HCT116 (cell line): ENCODE measurements around the gene TMEM53. TPM values are rescaled to one million over a fixed set of nuclear protein-coding genes. Genes with fewer than 3 reads are reported as not detected.
A peak's percentile ranks its signal among the peaks of the same experiment; 100 is the strongest.

Experiments
- ATAC-seq: fragments of 200-7000 bp; cut with Tn5 transposase; 2 replicates; pipeline ENCODE4 v1.9.1; 2020; ENCODE audit warnings: mild to moderate bottlenecking, moderate library complexity
- BruUV-seq: library from RNA; stranded (reverse); fragments of 400-500 nt; replicated peaks from 2 replicates; lab custom pipeline; 2021; lab: Mats Ljungman, UMichigan
- CTCF ChIA-PET: fragments of 300-600 bp; sonication (Branson Sonifier 250); formaldehyde crosslinking; loops from one replicate; lab custom pipeline; 2021; ENCODE audit warnings: antibody characterized with exemption; lab: Charles Lee
- POLR2A ChIA-PET: fragments of 300-600, 350-600 bp; sonication (Branson Sonifier 250); formaldehyde crosslinking; loops from one replicate; lab custom pipeline; 2021; ENCODE audit warnings: antibody characterized with exemption; lab: Charles Lee
- RAD21 ChIA-PET, 2 experiments: fragments of 300-600 bp; sonication (Branson Sonifier 250); formaldehyde crosslinking; loops; one replicate each; lab custom pipeline; 2023; ENCODE audit warnings: low total read pairs in 2 of 2; ENCODE audit not compliant: uncharacterized antibody in 2 of 2, unreplicated experiment in 2 of 2, low non-redundant PET in 1 of 2; lab: Charles Lee
- DNase-seq: peaks from one replicate; pipeline ENCODE4 v3.0.0-alpha.2; 2010; ENCODE audit warnings: low read depth, low spot score
- H2AFZ ChIP-seq: fragments of 200-600 bp; shearing (Covaris generic), sonication (generic); 2 replicates; pipeline ENCODE4 v1.6.1; 2017; ENCODE audit warnings: low read depth, mixed run types, mixed read lengths, antibody characterized with exemption, low read length; ENCODE audit not compliant: poor library complexity, severe bottlenecking
- H3K27ac ChIP-seq: 2 replicates; pipeline ENCODE4 v1.5.1; 2012; ENCODE audit warnings: low read depth, low read length
- H3K27me3 ChIP-seq: fragments of 200-600 bp; sonication (generic); 2 replicates; pipeline ENCODE4 v1.6.1; 2016; ENCODE audit warnings: mixed run types, low read length, mixed read lengths; ENCODE audit not compliant: insufficient read depth
- H3K36me3 ChIP-seq, 2 experiments: fragments of 200-500 bp in 1 of 2; fragments of 200-600 bp in 1 of 2; sonication (Bioruptor generic) in 1 of 2; sonication (generic) in 1 of 2; 2 replicates each; pipeline versions ENCODE4 v1.5.1 to v1.6.1; 2014 to 2016; ENCODE audit warnings: low read length in 2 of 2, inconsistent platforms in 1 of 2, mixed read lengths in 1 of 2, mixed run types in 1 of 2; ENCODE audit not compliant: insufficient read depth in 2 of 2, control insufficient read depth in 1 of 2
- H3K4me1 ChIP-seq, 2 experiments: fragments of 200-600 bp in 1 of 2; sonication (generic) in 1 of 2; 2 replicates each; pipeline versions ENCODE4 v1.5.1 to v1.6.1; 2012 to 2017; ENCODE audit warnings: low read length in 2 of 2, inconsistent platforms in 1 of 2, mild to moderate bottlenecking in 1 of 2, mixed read lengths in 1 of 2, mixed run types in 1 of 2, moderate library complexity in 1 of 2; ENCODE audit not compliant: insufficient read depth in 2 of 2, control insufficient read depth in 1 of 2
- H3K4me2 ChIP-seq: fragments of 200-600 bp; sonication (generic); 2 replicates; pipeline ENCODE4 v1.6.1; 2017; ENCODE audit warnings: mixed run types, low read length, mixed read lengths
- H3K4me3 ChIP-seq, 2 experiments: fragments of 200-600 bp in 1 of 2; sonication (generic) in 1 of 2; replicated peaks in 1 of 2; 2 replicates each; pipeline ENCODE4 v1.5.1; 2011 to 2016; ENCODE audit warnings: low read length in 2 of 2, control low read depth in 1 of 2, low read depth in 1 of 2, mild to moderate bottlenecking in 1 of 2, mixed read lengths in 1 of 2, mixed run types in 1 of 2
- H3K79me2 ChIP-seq: fragments of 200-600 bp; sonication (generic); 2 replicates; pipeline ENCODE4 v1.6.1; 2017; ENCODE audit warnings: mild to moderate bottlenecking, mixed run types, low read length, moderate library complexity, mixed read lengths; ENCODE audit not compliant: insufficient read depth
- H3K9ac ChIP-seq: fragments of 200-600 bp; sonication (generic); 2 replicates; pipeline ENCODE4 v1.6.1; 2016; ENCODE audit warnings: low read length, mixed read lengths
- H3K9me2 ChIP-seq: fragments of 200-600 bp; sonication (generic), shearing (Covaris generic); 2 replicates; pipeline ENCODE4 v1.6.1; 2017; ENCODE audit warnings: mixed run types, mild to moderate bottlenecking, moderate library complexity; ENCODE audit not compliant: insufficient read depth
- H3K9me3 ChIP-seq, 2 experiments: fragments of 200-500 bp in 1 of 2; fragments of 200-600 bp in 1 of 2; sonication (Bioruptor generic) in 1 of 2; sonication (generic) in 1 of 2; 2 replicates each; pipeline ENCODE4 v1.6.1; 2014 to 2017; ENCODE audit warnings: low read length in 2 of 2, mixed read lengths in 2 of 2, inconsistent platforms in 1 of 2, low read depth in 1 of 2, mild to moderate bottlenecking in 1 of 2, mixed run types in 1 of 2, moderate library complexity in 1 of 2; ENCODE audit not compliant: control insufficient read depth in 1 of 2, insufficient read depth in 1 of 2
- H4K20me1 ChIP-seq: fragments of 200-600 bp; sonication (generic), shearing (Covaris generic); 2 replicates; pipeline ENCODE4 v1.6.1; 2017; ENCODE audit warnings: mixed run types, mild to moderate bottlenecking, moderate library complexity; ENCODE audit not compliant: insufficient read depth
- CBX3 ChIP-seq: IDR thresholded peaks from 2 replicates; pipeline ENCODE4 v1.6.1; 2012; ENCODE audit warnings: low read depth
- CEBPB ChIP-seq: IDR thresholded peaks from 2 replicates; pipeline ENCODE4 v1.6.1; 2012; ENCODE audit warnings: low read depth
- EGR1 ChIP-seq: IDR thresholded peaks from 2 replicates; pipeline ENCODE4 v1.6.1; 2012; ENCODE audit warnings: low read depth
- ELF1 ChIP-seq: IDR thresholded peaks from 2 replicates; pipeline ENCODE4 v1.6.1; 2012; ENCODE audit warnings: low read depth, borderline replicate concordance
- EZH2phosphoT487 ChIP-seq: fragments of 200-600 bp; IDR thresholded peaks from 2 replicates; pipeline ENCODE4 v1.6.1; 2018; ENCODE audit warnings: antibody characterized with exemption, borderline replicate concordance
- FOSL1 ChIP-seq: IDR thresholded peaks from 2 replicates; pipeline ENCODE4 v1.6.1; 2012; ENCODE audit warnings: low read depth
- POLR2AphosphoS5 ChIP-seq: IDR thresholded peaks from 2 replicates; pipeline ENCODE4 v1.6.1; 2011; ENCODE audit warnings: mild to moderate bottlenecking, low read depth, low read length, moderate library complexity
- RAD21 ChIP-seq: IDR thresholded peaks from 2 replicates; pipeline ENCODE4 v1.6.1; 2012; ENCODE audit warnings: low read depth, mild to moderate bottlenecking
- SP1 ChIP-seq: IDR thresholded peaks from 2 replicates; pipeline ENCODE4 v1.6.1; 2012; ENCODE audit warnings: low read depth
- SRF ChIP-seq: IDR thresholded peaks from 2 replicates; pipeline ENCODE4 v1.6.1; 2012; ENCODE audit warnings: low read depth
- TCF7L2 ChIP-seq: IDR thresholded peaks from 2 replicates; pipeline ENCODE4 v1.7.0; 2011; ENCODE audit warnings: borderline replicate concordance, inconsistent platforms; ENCODE audit not compliant: insufficient read depth, insufficient read length; ENCODE audit errors: extremely low read depth
- intact Hi-C: fragments of 100-400 bp; cut with micrococcal nuclease; formaldehyde crosslinking; loops from 2 replicates; pipeline ENCODE4 v1.10.0; 2022
- total RNA-seq: library from RNA; stranded (reverse); gene quantifications from one replicate; pipeline ENCODE4 v1.2.1, GENCODE V29; 2021; ENCODE audit not compliant: unreplicated experiment

The TMEM53 gene
- total RNA-seq, 1 experiment from 2014 or later: 10.8 TPM

DNA sequence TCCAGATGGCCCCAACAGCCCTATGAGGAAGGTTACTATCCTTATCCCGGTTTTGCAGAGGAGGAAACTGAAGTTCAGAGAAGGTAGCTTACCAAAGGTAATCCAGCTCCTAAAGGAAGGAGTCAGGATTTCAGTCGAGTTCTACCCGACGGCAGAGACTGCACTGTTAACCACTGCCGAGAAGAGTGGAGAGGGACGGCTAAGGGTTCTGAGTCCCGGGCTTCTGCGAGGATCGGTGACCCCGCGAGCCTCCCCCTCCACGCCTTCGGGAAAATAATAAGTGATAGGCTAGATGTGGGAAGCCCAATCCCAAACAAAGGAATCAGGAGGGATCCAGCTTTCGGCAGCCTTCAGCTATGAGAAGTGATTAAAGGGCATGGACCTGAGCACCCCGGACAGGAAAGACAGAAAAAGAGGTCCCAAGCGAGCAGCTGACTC, 587 bp downstream of the TMEM53 start:
- no peak overlapping the region for H2AFZ ChIP-seq
- no peak for TF ChIP-seq EZH2phosphoT487
- no peak for TF ChIP-seq CBX3
- no peak for TF ChIP-seq FOSL1
- TF ChIP-seq SP1: no peak
- TF ChIP-seq ELF1: no peak
- TF ChIP-seq RAD21: no peak
- TF ChIP-seq, all 23 proteins: peak for 0
- BruUV-seq: no TSS peak
- ChIA-PET CTCF (interaction anchor here (0.6 to 3.6 kb wide), 7 partner anchors 9 to 509 kb away, joined by 3 to 9 read pairs (median 3); no protein-coding TSS in a partner anchor), POLR2A (interaction anchor here (0.7 to 2.4 kb wide), 9 partner anchors 10 to 146 kb away, joined by 3 to 29 read pairs (median 4); no protein-coding TSS in a partner anchor), RAD21 (no interaction called here)
- Histone ChIP-seq H3K27ac (no peak overlapping the region), H3K4me3 (peak overlapping the region; percentile 63 to 73), H3K4me1 (peaks cover 29 to 45% of the 10 kb centered on the region in 2 experiments), H3K9ac (peak overlapping the region; percentile 69), H3K36me3 (no peaks in the 10 kb centered on the region), H3K27me3 (no peaks in the 10 kb centered on the region), H3K4me2 (peak overlapping the region; percentile 92), H3K9me3 (no peaks in the 10 kb centered on the region), H3K9me2 (no peaks in the 10 kb centered on the region), H4K20me1 (no peaks in the 10 kb centered on the region), H3K79me2 (no peaks in the 10 kb centered on the region)
- ATAC-seq (peak; percentile 1; the same call in 1 of the 2 replicates), DNase-seq (no peak)
- intact Hi-C loops: loop anchor here (1.0 kb wide), 1 partner anchor 17 kb away; no protein-coding TSS in a partner anchor

DNA sequence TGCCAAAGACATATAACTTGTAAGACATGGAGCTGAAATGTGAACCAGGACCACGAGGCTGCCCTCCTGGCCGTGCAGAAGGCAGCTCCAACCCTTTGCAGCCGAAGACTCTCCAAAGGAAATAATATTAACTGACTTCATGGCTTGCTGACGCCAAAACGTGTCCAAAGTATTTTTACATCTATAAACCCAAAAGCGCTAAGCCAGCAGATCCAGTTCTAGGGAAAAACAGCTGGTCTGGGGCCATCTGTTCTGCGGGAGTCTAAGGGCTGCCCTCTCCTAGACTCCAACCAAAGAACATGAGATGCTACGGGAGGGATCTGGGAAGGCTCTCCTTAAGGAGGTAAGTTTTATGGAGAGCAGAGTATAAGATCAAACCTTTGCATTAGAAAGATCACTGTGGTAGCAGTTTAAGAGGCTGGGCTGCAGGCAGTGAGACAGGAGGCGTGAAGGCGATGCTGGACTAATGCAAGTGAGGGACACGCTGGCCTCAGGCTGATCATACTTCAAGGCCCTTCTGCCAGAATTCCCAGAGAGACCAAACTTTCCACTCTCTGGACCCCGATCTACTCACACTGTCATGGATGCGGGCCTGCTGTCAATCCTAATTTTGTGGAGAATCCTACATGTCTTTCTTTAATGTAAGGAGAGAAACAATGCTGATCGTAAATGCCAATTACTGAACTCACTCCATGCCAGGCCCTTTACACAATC, 1.2 kb downstream of the TMEM53 start:
- no peak overlapping the region for H3K27ac ChIP-seq
- ATAC-seq (no peak), DNase-seq (no peak)
- peak overlapping the region; percentile 63 to 73 for H3K4me3 ChIP-seq
- RAD21 ChIA-PET: no interaction called here
- peak overlapping the region; percentile 92 for H3K4me2 ChIP-seq
- H3K79me2 ChIP-seq: no peaks in the 10 kb centered on the region
- peaks cover 29 to 45% of the 10 kb centered on the region in 2 experiments for H3K4me1 ChIP-seq
- no peak overlapping the region for H2AFZ ChIP-seq
- BruUV-seq: TSS peak; percentile 50
- H3K27me3 ChIP-seq: no peaks in the 10 kb centered on the region
- intact Hi-C loops: no loop called here
- H3K9me2 ChIP-seq: no peaks in the 10 kb centered on the region
- CTCF ChIA-PET: interaction anchor here (0.7 to 3.6 kb wide), 4 partner anchors 18 to 509 kb away, joined by 3 to 9 read pairs (median 4); no protein-coding TSS in a partner anchor
- H3K9ac ChIP-seq: peak overlapping the region; percentile 69
- TF ChIP-seq CEBPB (no peak), TCF7L2 (no peak), SRF (no peak), POLR2AphosphoS5 (no peak), ELF1 (no peak), EGR1 (no peak)
- H3K36me3 ChIP-seq: no peaks in the 10 kb centered on the region
- H3K9me3 ChIP-seq: no peaks in the 10 kb centered on the region
- H4K20me1 ChIP-seq: no peaks in the 10 kb centered on the region
- POLR2A ChIA-PET: interaction anchor here (1.1 to 2.4 kb wide), 4 partner anchors 17 to 48 kb away, joined by 3 to 29 read pairs (median 4); no protein-coding TSS in a partner anchor
